Heart right ventricle (tissue), 16 donors: Measurements from ENCODE around the gene BCCIP. TPM values are rescaled to one million over a fixed set of nuclear protein-coding genes. Genes with fewer than 3 reads are reported as not detected.

Experiments used
- ATAC-seq, 8 donors: fragments of 200-7000 bp; cut with Tn5 transposase; one replicate each; pipeline ENCODE4 v1.9.1; 2020; ENCODE audit warnings: mild to moderate bottlenecking in 8 of 8, moderate library complexity in 8 of 8, moderate number of reproducible peaks in 1 of 8
- DNase-seq, 2 donors: peaks; one replicate each; pipeline ENCODE4 v3.0.0-alpha.2; 2020
- H3K27ac ChIP-seq, 10 donors: fragments of 200-600 bp; sonication (generic) in 2 of 10; one replicate each; pipeline versions ENCODE4 v1.5.0 to v1.8.0; 2020 to 2022; ENCODE audit warnings: mild to moderate bottlenecking in 3 of 10
- H3K27me3 ChIP-seq, 7 donors: fragments of 200-600 bp; one replicate each; pipeline ENCODE4 v1.8.0; 2021 to 2022; ENCODE audit warnings: mild to moderate bottlenecking in 2 of 7
- H3K36me3 ChIP-seq, 9 donors: fragments of 200-600 bp; sonication (generic) in 1 of 9; one replicate each; pipeline versions ENCODE4 v1.5.0 to v1.8.0; 2020 to 2022; ENCODE audit warnings: mild to moderate bottlenecking in 2 of 9
- H3K4me1 ChIP-seq, 9 donors: fragments of 200-600 bp; sonication (generic) in 1 of 9; one replicate each; pipeline versions ENCODE4 v1.5.0 to v1.8.0; 2020 to 2022; ENCODE audit warnings: mild to moderate bottlenecking in 4 of 9
- H3K4me3 ChIP-seq, 10 donors: fragments of 200-600 bp; sonication (generic) in 2 of 10; one replicate each; pipeline versions ENCODE4 v1.5.0 to v1.8.0; 2020 to 2022; ENCODE audit warnings: mild to moderate bottlenecking in 7 of 10, moderate library complexity in 2 of 10
- H3K9me3 ChIP-seq, 11 donors: fragments of 200-600 bp in 10 of 11; sonication (generic) in 2 of 11; one replicate each; pipeline versions ENCODE4 v1.5.0 to v1.8.0; 2013 to 2022; ENCODE audit warnings: mild to moderate bottlenecking in 2 of 11, control low read depth in 1 of 11, moderate library complexity in 1 of 11
- WGBS, 2 donors: extraction: QIAGEN DNeasy Blood & Tissue Kit; methylation state at CpG; one replicate each; pipeline ENCODE4 v1.1.7; 2013; ENCODE audit warnings: inconsistent platforms in 1 of 2; 5-methylcytosine and 5-hydroxymethylcytosine counted together
- intact Hi-C, 10 donors: fragments of 100-400 bp; cut with DNase I; formaldehyde crosslinking; loops; one replicate each; pipeline versions ENCODE4 v1.11.1 to v1.14.2; 2022
- microRNA-seq, 2 donors: library from miRNA; unstranded; fragments of <30 nt; microRNA quantifications; one replicate each; pipeline ENCODE4 v1.2.0, GENCODE V29; 2021
- polyA plus RNA-seq, 2 donors: library from polyadenylated mRNA; stranded (reverse); fragments of 200-250 nt; gene quantifications; one replicate each; pipeline ENCODE4 v1.2.3, GENCODE V29; 2013
- total RNA-seq, 10 donors: library from RNA; stranded (reverse); fragmentation: NEBNext Ultra II Directional in 3 of 10; extraction: Animal tissue kit (Norgen Biotek cat#: 25700) in 3 of 10; gene quantifications; one replicate each; pipeline versions ENCODE4 v1.2.1 to v1.2.4, GENCODE V29; 2021 to 2023
- TF ChIP-seq, protein P1 (sequence below), 9 donors: fragments of 200-600 bp; sonication (generic) in 2 of 9; IDR thresholded peaks; one replicate each; pipeline versions ENCODE4 v1.5.0 to v1.8.0; 2021 to 2022; ENCODE audit warnings: antibody characterized with exemption in 9 of 9, mild to moderate bottlenecking in 5 of 9, moderate library complexity in 1 of 9
- donor health status: Arrhythmogenic right ventricular cardiomyopathy.
- donor health status: ischemic (EF 13 %, LVEDD 7.1; RV severe dilation, severe dysfunction).
- donor health status: healthy with polysubstance abuse.
- donor health status: DM: no; HTN: yes; CAD: no.
- donor health status: DM: no; HTN: no; CAD: no.
- donor health status: ischemic (EF 25% LVEDD 6.9; RV normal size, moderate dysfunction).
- donor health status: ischemic (EF 25% LVEDD 5.7; RV mildly dilated, moderate dysfunction).
- donor health status: healthy.
- donor health status: DM: yes; HTN: yes; CAD: no.
- donor health status: Ischemic cardiomyopathy.
- donor health status: ischemic (EF 35%, LVEDD 5.7; RV mildly dilated, moderate dysfunction).
- donor health status: nonischemic (EF 11% LVEDD 7.7; RV severe dilation, severe dysfunction).
- donor health status: DM: yes; HTN: yes; CAD: no.
- donor health status: PGD.
- donor health status: ischemic (EF 29% LVEDD 5.4; RV normal size, mild dysfunction).
- donor health status: nonischemic (EF 23%, LVEDD 6.1; RV moderate dilation, normal function).

The BCCIP gene
- total and polyA plus RNA-seq, 12 donors, result 35.6 to 67.0 (median 45.6) TPM

DNA sequence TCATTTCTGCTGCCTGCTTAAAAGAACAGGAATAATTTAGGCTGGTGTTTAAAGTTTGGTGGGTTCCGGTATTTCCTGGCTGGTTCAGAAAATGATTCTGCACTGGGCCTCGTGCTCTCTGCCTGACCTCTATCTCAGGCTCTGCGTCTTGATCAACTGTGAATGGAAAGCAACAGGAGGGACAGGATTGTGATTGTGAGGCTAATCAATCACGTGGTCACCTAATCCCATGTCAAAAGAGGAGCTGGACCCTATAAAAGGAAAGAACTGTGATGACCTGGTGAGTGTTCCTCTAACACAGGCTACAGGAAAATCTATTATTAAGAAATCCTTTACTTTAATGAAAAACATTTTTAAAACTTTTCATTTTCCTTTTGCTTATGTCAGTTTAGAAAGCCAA lies 57.8 kb downstream of the BCCIP start, which contains the start of gene DHX32:
TSS of gene DHX32 (minus strand) at position 101 of the 400 bp plus-strand sequence. CDS start 468 bp downstream, outside the sequence.
- ATAC-seq, result peak in 7 of 8 donors; percentile 30 to 75 (median 70)
- H3K9me3 ChIP-seq, result peaks cover 0 to 13% (median 7%) of the 10 kb centered on the region in 11 donors
- WGBS, 2 donors, result 36 to 58% methylated on average over 4 of the region's 4 CpGs
- H3K36me3 ChIP-seq, result peaks cover 0 to 54% (median 8%) of the 10 kb centered on the region in 9 donors
- peaks cover 0 to 35% (median 10%) of the 10 kb centered on the region in 9 donors for H3K4me1 ChIP-seq
- TF ChIP-seq, protein P1, sequence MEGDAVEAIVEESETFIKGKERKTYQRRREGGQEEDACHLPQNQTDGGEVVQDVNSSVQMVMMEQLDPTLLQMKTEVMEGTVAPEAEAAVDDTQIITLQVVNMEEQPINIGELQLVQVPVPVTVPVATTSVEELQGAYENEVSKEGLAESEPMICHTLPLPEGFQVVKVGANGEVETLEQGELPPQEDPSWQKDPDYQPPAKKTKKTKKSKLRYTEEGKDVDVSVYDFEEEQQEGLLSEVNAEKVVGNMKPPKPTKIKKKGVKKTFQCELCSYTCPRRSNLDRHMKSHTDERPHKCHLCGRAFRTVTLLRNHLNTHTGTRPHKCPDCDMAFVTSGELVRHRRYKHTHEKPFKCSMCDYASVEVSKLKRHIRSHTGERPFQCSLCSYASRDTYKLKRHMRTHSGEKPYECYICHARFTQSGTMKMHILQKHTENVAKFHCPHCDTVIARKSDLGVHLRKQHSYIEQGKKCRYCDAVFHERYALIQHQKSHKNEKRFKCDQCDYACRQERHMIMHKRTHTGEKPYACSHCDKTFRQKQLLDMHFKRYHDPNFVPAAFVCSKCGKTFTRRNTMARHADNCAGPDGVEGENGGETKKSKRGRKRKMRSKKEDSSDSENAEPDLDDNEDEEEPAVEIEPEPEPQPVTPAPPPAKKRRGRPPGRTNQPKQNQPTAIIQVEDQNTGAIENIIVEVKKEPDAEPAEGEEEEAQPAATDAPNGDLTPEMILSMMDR (IDR thresholded peaks at IDR 0.05), result no peak
- intact Hi-C loops, result no loop called here
- DNase-seq, result no peak
- H3K4me3 ChIP-seq, result peak within 1 kb of the TSS in 6 of 10 donors; percentile 4 to 40 (median 28)
- H3K27ac ChIP-seq, result peak within 1 kb of the TSS in 7 of 10 donors; percentile 38 to 78 (median 46)
- H3K27me3 ChIP-seq, result no peaks in the 10 kb centered on the region

DNA sequence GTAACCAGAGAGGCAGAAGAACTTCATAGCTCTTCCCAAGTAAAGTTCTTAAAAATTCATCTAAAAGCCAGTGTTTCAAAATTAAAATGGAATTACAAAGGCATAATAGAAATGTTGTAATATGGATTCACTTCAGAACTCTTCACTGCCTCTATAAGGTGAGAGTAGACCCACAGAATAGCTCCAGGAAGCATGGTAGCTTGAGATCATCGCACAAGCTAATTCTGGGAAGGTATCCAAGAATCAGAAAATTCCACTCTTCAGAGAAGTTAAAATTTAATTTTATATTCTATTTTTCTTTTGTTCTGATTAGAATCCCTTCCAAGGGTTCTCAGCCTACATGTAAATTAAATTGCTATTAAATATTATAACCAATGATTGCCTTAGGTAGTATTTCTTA lies 59.2 kb downstream of the BCCIP start:
- H3K9me3 ChIP-seq, result no peaks in the 10 kb centered on the region
- H3K4me3 ChIP-seq, result no peak overlapping the region
- H3K27me3 ChIP-seq, result no peaks in the 10 kb centered on the region
- TF ChIP-seq, protein P1 (IDR thresholded peaks at IDR 0.05), result no peak
- H3K4me1 ChIP-seq, result peaks cover 0 to 35% (median 10%) of the 10 kb centered on the region in 9 donors
- H3K27ac ChIP-seq, result peak overlapping the region in 3 of 10 donors; percentile 35 to 78 (median 38)
- ATAC-seq (no peak), DNase-seq (no peak)
- 61 to 64% methylated on average over 1 of the region's 1 CpG for WGBS, 2 donors
- intact Hi-C loops, result no loop called here
- H3K36me3 ChIP-seq, result peaks cover 0 to 40% (median 0%) of the 10 kb centered on the region in 9 donors

DNA sequence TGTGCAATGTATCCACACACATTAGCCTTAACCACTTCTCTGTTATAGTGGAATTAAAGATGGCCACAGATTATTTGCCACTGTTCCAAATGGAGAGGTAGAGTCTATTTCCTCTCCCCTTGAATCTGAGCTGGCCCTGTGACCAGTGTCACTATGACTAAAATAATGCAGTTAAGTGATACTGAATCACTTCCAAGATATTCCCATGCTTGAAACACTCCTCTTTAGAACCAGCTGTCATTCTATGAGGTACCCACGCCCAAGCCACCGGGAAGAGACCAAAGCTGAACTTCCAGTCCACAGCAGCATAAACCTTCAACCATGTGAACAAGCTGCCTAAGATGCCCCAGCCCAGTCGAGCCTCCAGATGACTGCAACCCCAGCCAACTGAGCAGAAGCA lies 59.9 kb downstream of the BCCIP start:
- intact Hi-C loops, result no loop called here
- DNase-seq, result no peak
- TF ChIP-seq, protein P1 (IDR thresholded peaks at IDR 0.05), result no peak
- Histone ChIP-seq H3K27ac (peak overlapping the region in 3 of 10 donors; percentile 35 to 78 (median 38)), H3K9me3 (no peaks in the 10 kb centered on the region), H3K4me3 (no peak overlapping the region), H3K27me3 (no peaks in the 10 kb centered on the region), H3K4me1 (peaks cover 0 to 35% (median 10%) of the 10 kb centered on the region in 9 donors), H3K36me3 (peaks cover 0 to 34% (median 0%) of the 10 kb centered on the region in 9 donors)
- peak in 4 of 8 donors; percentile 24 to 43 (median 40) for ATAC-seq
- WGBS, 2 donors, result 67 to 80% methylated on average over 3 of the region's 3 CpGs

Small RNAs within 50 kb of the gene (microRNA-seq; reads per million reads assigned to microRNA genes)
- gene MIR4484, result 4.6 to 5.4 reads per million in 2 donors

Other genes starting within 250 kb of the BCCIP start
- not detected for gene TEX36, start 140.4 kb upstream of the BCCIP start, total RNA-seq
- not detected for gene TEX36, start 140.4 kb upstream of the BCCIP start, polyA plus RNA-seq
- 10 to 100 TPM in 6 of 10 donors, 1 to 10 TPM in 4; 7.7 to 13.2 (median 10.2) TPM for gene EDRF1, start 103.8 kb upstream of the BCCIP start, total RNA-seq
- 10 to 100 TPM in 1 of 2 donors, 1 to 10 TPM in 1; 7.6 to 19.2 TPM for gene EDRF1, start 103.8 kb upstream of the BCCIP start, polyA plus RNA-seq
- gene MMP21, start 47.7 kb upstream of the BCCIP start, total RNA-seq, result under 1 TPM in 3 of 10 donors, not detected in 7; 0.12 to 0.15 (median 0.15) TPM
- gene MMP21, start 47.7 kb upstream of the BCCIP start, polyA plus RNA-seq, result under 1 TPM; 0.06 to 0.22 TPM
- 10 to 100 TPM; 53.5 to 84.3 (median 70.8) TPM for gene UROS, start 288 bp upstream of the BCCIP start, total RNA-seq
- 10 to 100 TPM; 42.5 to 83.5 TPM for gene UROS, start 288 bp upstream of the BCCIP start, polyA plus RNA-seq
- 10 to 100 TPM; 40.2 to 81.7 (median 49.6) TPM for gene DHX32, start 57.7 kb downstream of the BCCIP start, total RNA-seq
- gene DHX32, start 57.7 kb downstream of the BCCIP start, polyA plus RNA-seq, result 10 to 100 TPM; 15.8 to 38.2 TPM
- under 1 TPM in 7 of 10 donors, not detected in 3; 0.40 to 0.89 (median 0.68) TPM for gene FANK1, start 73.0 kb downstream of the BCCIP start, total RNA-seq
- gene FANK1, start 73.0 kb downstream of the BCCIP start, polyA plus RNA-seq, result 1 to 10 TPM in 1 of 2 donors, under 1 TPM in 1; 0.64 to 1.2 TPM